ENCODE results near the gene FAM120A.
"Not testable (repeated sequence)": the region's sequence is repeated elsewhere in the genome, so short reads cannot be mapped to it uniquely, and the experiment has no call there.

FAM120A gene

GRCh38 chr9:93510041-93510440 lies 58.6 kb downstream of the FAM120A start:
- no peak overlapping the region for H3K27ac ChIP-seq
- TF ChIP-seq ZFX (IDR thresholded peaks at IDR 0.05) (no peak), CTCF (conservative IDR thresholded peaks at IDR 0.05) (no peak)

GRCh38 chr9:93511228-93511627 lies 59.7 kb downstream of the FAM120A start:
- not testable (repeated sequence) for H3K27ac ChIP-seq

- H3K27ac ChIP-seq, result peak overlapping the region; percentile 38; the same call in 1 of the 2 replicates
These were observed 60.8 kb downstream of the FAM120A start for GRCh38 chr9:93512170-93512812.

GRCh38 chr9:93513606-93514005 lies 62.1 kb downstream of the FAM120A start:
- TF ChIP-seq CTCF (conservative IDR thresholded peaks at IDR 0.05) (no peak), ZFX (IDR thresholded peaks at IDR 0.05) (no peak)
- no peak overlapping the region for H3K27ac ChIP-seq

GRCh38 chr9:93517331-93517730 lies 65.8 kb downstream of the FAM120A start:
- H3K27ac ChIP-seq, result no peak overlapping the region
- TF ChIP-seq ZFX (IDR thresholded peaks at IDR 0.05), result no peak
- TF ChIP-seq CTCF (conservative IDR thresholded peaks at IDR 0.05), result no peak

GRCh38 chr9:93520523-93520922 lies 69.0 kb downstream of the FAM120A start:
- TF ChIP-seq CTCF (conservative IDR thresholded peaks at IDR 0.05), result no peak
- TF ChIP-seq ZFX (IDR thresholded peaks at IDR 0.05), result no peak
- no peak overlapping the region for H3K27ac ChIP-seq

GRCh38 chr9:93522736-93523135 lies 71.3 kb downstream of the FAM120A start:
- H3K27ac ChIP-seq, result no peak overlapping the region
- TF ChIP-seq CTCF (conservative IDR thresholded peaks at IDR 0.05) (no peak), ZFX (IDR thresholded peaks at IDR 0.05) (no peak)

GRCh38 chr9:93523518-93524144 lies 72.1 kb downstream of the FAM120A start:
- TF ChIP-seq ZFX (IDR thresholded peaks at IDR 0.05) (no peak), CTCF (conservative IDR thresholded peaks at IDR 0.05) (no peak)
- no peak overlapping the region for H3K27ac ChIP-seq

All from C4-2B (cell line).